CD4-positive, alpha-beta T cell treated with Interleukin-1 beta for 1 hour (primary cell): Measurements from ENCODE around the gene UMODL1.

Experiments used
- DNase-seq, 2 donors: peaks; one replicate each; pipeline ENCODE4 v3.0.0-alpha.2; 2020 to 2022

UMODL1 gene

GRCh38 chr21:42097860-42098454 lies 26.8 kb downstream of the UMODL1 start:
- peak in 1 of 2 donors; percentile 62 for DNase-seq

DNA sequence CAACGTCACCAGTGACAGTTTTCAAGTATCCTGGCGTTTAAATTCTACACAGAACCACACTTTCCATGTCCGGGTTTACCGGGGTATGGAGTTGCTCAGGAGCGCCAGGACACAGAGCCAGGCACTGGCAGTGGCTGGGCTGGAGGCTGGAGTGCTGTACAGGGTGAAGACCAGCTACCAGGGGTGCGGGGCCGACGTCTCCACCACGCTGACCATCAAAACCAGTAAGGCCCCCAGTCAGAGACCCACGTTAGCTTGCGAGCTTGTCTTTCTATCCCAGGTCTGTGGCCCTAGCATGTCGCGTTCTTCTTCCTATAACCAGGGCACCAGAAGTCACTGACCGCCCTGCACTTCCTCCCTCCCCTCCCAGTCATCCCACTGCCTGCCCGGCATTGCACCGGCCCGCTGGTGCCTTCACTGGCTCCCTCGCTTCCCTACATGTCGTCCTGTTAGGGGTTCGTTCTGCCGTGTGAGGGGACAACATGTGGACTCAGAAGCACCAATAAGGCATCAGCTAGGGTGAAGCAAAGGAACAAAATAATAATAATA lies 27.9 kb downstream of the UMODL1 start:
- no peak for DNase-seq

GRCh38 chr21:42101246-42101645 lies 30.1 kb downstream of the UMODL1 start:
- DNase-seq: no peak

- no peak for DNase-seq
Observed at GRCh38 chr21:42102076-42102475, 31.0 kb downstream of the UMODL1 start.

GRCh38 chr21:42102526-42102925 lies 31.4 kb downstream of the UMODL1 start:
- no peak for DNase-seq

- no peak for DNase-seq
Observed at GRCh38 chr21:42102991-42103390, 31.9 kb downstream of the UMODL1 start.

DNA sequence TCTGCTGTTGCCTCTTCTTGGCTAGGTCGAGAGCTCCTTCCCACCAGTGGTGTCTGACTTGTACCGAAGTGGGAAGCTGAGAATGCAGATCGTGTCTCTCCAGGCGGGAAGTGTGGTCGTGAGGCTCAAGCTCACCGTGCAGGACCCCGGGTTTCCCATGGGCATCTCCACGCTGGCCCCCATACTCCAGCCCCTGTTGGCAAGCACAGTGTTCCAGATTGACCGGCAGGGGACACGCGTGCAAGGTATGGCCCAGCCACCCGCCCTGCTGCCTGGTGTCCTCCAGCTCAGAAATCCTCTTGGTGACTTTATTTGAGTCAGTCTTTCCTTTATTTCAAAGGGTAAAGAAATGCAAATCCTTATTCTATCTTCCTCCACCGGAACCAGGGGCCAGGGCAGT lies 32.7 kb downstream of the UMODL1 start:
- DNase-seq: no peak

- no peak for DNase-seq
Observed at GRCh38 chr21:42105476-42106315, 34.6 kb downstream of the UMODL1 start.

DNA sequence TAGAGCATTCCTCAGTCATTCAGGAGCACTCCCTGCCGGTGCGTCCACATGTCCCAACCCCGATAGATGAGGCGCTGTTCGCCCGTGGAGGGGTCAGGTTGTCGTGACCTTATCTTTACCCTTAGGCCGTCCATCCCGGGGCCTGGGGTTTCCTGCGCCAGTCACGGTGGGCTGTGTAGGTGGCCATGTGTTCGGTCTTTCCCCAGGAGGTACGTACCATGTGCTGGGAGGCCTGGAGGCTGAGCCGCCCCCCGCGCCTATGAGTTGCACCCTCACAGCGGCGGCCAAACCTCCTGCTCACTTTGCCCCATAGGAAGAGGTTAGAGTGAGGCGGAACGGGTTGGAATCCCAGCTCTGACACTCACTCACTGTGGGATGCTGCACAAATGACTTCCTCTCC lies 35.3 kb downstream of the UMODL1 start:
- DNase-seq: no peak

DNA sequence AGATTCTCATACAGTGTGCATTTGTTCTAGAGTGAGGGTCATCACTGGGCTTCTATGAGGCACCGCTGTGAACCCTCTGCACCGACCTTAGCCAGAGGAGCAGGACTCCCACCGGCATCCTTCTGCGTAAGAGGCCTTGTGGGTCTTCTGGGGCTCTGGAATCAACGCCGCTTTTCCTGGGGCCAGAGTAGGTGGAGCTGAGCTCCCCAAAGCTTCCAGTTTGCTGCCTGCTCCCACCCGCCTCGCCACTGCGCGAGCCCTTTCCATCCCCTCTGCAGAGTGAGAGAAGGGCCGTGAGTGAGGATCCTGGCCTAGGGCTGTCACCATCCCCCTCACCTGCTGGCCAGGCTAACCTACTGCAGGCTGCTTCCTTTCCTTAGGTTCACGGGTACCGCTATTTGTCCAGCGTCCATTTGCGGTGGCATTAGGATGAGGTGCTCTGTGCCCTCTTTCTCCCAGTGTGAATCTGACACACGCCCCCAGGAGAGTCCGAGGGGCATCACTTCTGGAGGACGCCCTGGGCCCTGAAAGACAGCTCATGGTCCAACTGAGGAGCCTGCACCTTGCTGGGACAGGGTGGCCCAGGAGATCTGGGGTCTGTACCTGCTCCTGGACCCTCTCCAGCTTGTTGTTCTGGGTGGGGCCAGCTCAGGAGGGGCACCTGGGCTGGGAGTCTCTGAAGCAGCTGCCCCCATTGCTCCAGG lies 36.2 kb downstream of the UMODL1 start:
- no peak for DNase-seq

GRCh38 chr21:42107881-42108553 lies 36.9 kb downstream of the UMODL1 start:
- peak; percentile 69 to 77 for DNase-seq

DNA sequence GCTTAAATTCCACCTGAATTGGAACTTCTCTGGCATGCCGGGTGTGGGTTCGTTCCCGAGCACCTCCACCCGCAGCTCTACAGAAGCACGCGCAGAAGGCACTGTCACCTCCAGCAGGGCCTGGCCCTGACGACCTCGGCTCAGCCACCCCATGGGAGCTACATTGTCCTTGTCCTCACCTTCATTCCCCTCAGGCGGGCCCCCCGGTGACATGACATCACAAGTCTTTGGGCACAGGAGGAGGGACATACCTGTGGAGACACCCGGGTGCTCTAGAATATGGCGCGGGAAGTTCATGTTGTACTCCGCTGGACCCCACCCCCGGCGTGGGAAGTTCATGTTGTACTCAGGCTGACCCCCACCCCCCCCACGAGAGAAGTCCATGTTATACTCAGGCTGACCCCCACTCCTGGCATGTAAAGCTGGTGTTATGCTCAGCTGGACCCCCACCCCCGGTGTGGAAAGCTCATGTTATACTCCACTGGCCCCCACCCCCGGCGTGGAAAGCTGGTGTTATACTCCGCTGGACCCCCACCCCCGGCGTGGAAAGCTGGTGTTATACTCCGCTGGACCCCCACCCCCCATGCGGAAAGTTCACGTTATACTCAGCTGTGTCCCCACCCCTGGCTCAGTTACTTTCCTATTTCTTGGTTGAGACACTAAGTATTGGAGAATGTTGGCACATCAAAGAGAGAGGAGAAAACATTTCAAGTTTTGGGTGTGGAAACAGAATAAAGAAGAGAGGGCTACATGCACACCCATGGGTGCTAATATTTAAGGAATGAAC lies 37.6 kb downstream of the UMODL1 start:
- DNase-seq: no peak

GRCh38 chr21:42109473-42109872 lies 38.4 kb downstream of the UMODL1 start:
- no peak for DNase-seq

DNA sequence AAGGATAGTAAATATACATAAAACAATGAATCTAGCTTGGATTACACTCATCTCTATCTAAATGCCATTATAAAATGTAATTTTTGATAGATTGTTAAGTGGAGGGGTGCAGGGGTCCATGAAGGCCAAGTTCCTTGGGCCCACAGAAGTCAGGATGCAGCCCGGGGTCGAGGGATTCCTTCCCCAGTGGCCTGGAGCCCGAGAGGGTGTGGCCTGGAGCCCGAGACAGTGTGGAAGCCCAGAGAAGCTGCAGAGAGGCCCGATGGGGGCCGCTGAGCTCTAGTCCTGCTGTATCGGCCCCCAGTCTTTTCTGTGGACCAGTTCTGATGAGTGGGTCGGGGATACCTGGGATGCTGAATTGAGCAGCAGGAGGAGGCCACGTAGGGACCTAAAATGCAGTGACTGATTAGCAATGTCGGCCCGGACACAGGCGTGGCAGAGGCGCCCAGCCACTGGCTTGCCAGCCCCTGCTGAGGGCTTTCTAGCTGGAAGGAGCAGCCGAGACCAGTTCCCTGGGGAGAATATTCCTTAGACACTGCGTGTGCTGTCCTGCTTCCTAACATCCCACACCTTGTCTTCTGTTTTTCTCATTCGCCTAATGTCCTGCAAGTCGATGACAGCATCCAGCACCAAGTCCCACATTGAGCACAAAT lies 38.9 kb downstream of the UMODL1 start:
- DNase-seq: no peak

GRCh38 chr21:42110691-42111469 lies 39.8 kb downstream of the UMODL1 start:
- no peak for DNase-seq

GRCh38 chr21:42111470-42111743 lies 40.3 kb downstream of the UMODL1 start:
- DNase-seq: no peak

DNA sequence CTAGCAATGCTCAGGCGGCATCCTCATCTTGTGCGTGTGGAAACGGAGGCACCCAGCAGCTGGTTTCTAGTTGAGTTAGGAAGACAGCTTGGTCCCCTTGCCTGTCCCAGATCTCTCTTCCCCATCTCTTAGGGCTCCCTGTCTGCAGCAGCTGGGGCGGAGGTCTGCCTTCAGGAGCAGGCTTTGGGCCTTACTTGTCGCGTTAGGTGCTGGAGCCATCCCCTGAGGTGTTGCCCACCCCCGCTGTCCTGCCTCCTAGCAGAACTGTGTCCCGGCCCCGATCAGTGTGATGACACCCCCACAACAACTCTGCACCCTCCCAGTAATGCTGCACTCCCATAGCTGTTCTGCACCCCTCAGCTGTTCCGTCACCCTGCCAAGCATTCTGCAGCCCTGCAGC lies 40.7 kb downstream of the UMODL1 start:
- DNase-seq: no peak

GRCh38 chr21:42112238-42112637 lies 41.1 kb downstream of the UMODL1 start:
- DNase-seq: no peak

DNA sequence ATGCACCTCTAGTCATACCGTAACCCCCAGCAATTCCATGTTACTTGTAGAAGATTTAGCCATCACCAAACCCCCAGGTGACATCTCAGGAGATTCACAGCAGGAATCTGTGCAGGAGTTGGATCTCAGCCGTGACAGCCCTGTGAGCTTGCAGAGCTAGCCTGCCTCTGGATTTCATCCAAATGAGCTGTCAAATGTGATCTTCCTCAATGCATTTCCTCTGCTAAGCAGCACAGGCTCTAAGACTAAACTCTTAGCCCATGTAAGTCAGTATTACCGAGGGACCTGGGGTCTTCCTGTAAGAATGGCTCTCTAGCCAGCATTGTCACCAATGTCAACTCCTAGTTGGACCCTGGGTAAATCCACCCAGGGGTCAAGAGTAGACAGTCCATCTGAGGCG lies 41.7 kb downstream of the UMODL1 start:
- DNase-seq: no peak

DNA sequence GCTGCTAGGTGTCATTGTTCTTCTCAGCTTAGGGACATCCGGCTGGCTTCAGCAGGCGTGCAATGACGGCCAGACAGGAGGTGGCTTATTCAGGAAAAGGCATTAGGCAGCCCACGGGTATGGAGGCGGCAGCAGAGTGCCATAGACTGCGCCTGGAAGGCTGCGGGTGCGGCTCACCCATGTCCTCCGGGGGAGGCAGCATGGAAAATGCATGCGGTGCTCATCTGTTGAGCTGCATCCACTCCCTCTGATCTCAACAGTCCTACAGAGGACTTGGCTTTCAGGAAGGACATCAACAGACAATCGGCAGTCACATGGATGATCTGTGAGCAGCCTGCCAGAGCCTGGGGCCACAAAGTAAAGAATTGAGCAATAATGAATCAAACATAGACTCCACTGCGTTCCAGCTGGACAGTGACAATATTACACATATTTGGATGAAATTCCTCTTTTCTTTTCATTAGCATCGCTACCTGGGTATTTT lies 42.9 kb downstream of the UMODL1 start:
- DNase-seq: no peak

DNA sequence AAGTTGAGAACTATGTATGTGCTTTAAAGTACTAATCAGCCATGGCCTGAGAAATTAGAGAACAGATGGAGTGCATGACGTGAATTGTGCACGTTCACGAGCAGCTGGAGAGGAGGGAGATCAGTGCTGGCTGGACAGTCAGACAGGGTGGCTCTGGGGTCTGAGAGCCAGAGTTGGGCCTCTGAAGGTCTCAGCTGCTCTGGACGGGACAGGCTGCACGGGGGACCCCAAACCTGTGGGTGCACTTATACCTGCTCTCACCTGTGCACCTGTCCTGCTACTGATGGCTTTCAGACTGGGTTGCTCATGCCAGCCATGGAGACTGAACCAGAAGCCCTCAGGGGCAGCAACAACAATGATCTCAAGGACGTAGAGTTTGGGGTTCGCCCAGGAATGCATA lies 43.5 kb downstream of the UMODL1 start:
- no peak for DNase-seq
